HCT116 (cell line): ENCODE measurements around the gene MN1. TPM values are rescaled to one million over a fixed set of nuclear protein-coding genes. Genes with fewer than 3 reads are reported as not detected.

Experiments
- ATAC-seq: fragments of 200-7000 bp; cut with Tn5 transposase; 2 replicates; pipeline ENCODE4 v1.9.1; 2020; ENCODE audit warnings: mild to moderate bottlenecking, moderate library complexity
- BruUV-seq: library from RNA; stranded (reverse); fragments of 400-500 nt; replicated peaks from 2 replicates; lab custom pipeline; 2021; lab: Mats Ljungman, UMichigan
- CTCF ChIA-PET: fragments of 300-600 bp; sonication (Branson Sonifier 250); formaldehyde crosslinking; loops from one replicate; lab custom pipeline; 2021; ENCODE audit warnings: antibody characterized with exemption; lab: Charles Lee
- POLR2A ChIA-PET: fragments of 300-600, 350-600 bp; sonication (Branson Sonifier 250); formaldehyde crosslinking; loops from one replicate; lab custom pipeline; 2021; ENCODE audit warnings: antibody characterized with exemption; lab: Charles Lee
- RAD21 ChIA-PET, 2 experiments: fragments of 300-600 bp; sonication (Branson Sonifier 250); formaldehyde crosslinking; loops; one replicate each; lab custom pipeline; 2023; ENCODE audit warnings: low total read pairs in 2 of 2; ENCODE audit not compliant: uncharacterized antibody in 2 of 2, unreplicated experiment in 2 of 2, low non-redundant PET in 1 of 2; lab: Charles Lee
- DNase-seq: peaks from one replicate; pipeline ENCODE4 v3.0.0-alpha.2; 2010; ENCODE audit warnings: low read depth, low spot score
- H2AFZ ChIP-seq: fragments of 200-600 bp; shearing (Covaris generic), sonication (generic); 2 replicates; pipeline ENCODE4 v1.6.1; 2017; ENCODE audit warnings: low read depth, mixed run types, mixed read lengths, antibody characterized with exemption, low read length; ENCODE audit not compliant: poor library complexity, severe bottlenecking
- H3K27ac ChIP-seq: 2 replicates; pipeline ENCODE4 v1.5.1; 2012; ENCODE audit warnings: low read depth, low read length
- H3K27me3 ChIP-seq: fragments of 200-600 bp; sonication (generic); 2 replicates; pipeline ENCODE4 v1.6.1; 2016; ENCODE audit warnings: mixed run types, low read length, mixed read lengths; ENCODE audit not compliant: insufficient read depth
- H3K36me3 ChIP-seq, 2 experiments: fragments of 200-500 bp in 1 of 2; fragments of 200-600 bp in 1 of 2; sonication (Bioruptor generic) in 1 of 2; sonication (generic) in 1 of 2; 2 replicates each; pipeline versions ENCODE4 v1.5.1 to v1.6.1; 2014 to 2016; ENCODE audit warnings: low read length in 2 of 2, inconsistent platforms in 1 of 2, mixed read lengths in 1 of 2, mixed run types in 1 of 2; ENCODE audit not compliant: insufficient read depth in 2 of 2, control insufficient read depth in 1 of 2
- H3K4me1 ChIP-seq, 2 experiments: fragments of 200-600 bp in 1 of 2; sonication (generic) in 1 of 2; 2 replicates each; pipeline versions ENCODE4 v1.5.1 to v1.6.1; 2012 to 2017; ENCODE audit warnings: low read length in 2 of 2, inconsistent platforms in 1 of 2, mild to moderate bottlenecking in 1 of 2, mixed read lengths in 1 of 2, mixed run types in 1 of 2, moderate library complexity in 1 of 2; ENCODE audit not compliant: insufficient read depth in 2 of 2, control insufficient read depth in 1 of 2
- H3K4me2 ChIP-seq: fragments of 200-600 bp; sonication (generic); 2 replicates; pipeline ENCODE4 v1.6.1; 2017; ENCODE audit warnings: mixed run types, low read length, mixed read lengths
- H3K4me3 ChIP-seq, 2 experiments: fragments of 200-600 bp in 1 of 2; sonication (generic) in 1 of 2; replicated peaks in 1 of 2; 2 replicates each; pipeline ENCODE4 v1.5.1; 2011 to 2016; ENCODE audit warnings: low read length in 2 of 2, control low read depth in 1 of 2, low read depth in 1 of 2, mild to moderate bottlenecking in 1 of 2, mixed read lengths in 1 of 2, mixed run types in 1 of 2
- H3K79me2 ChIP-seq: fragments of 200-600 bp; sonication (generic); 2 replicates; pipeline ENCODE4 v1.6.1; 2017; ENCODE audit warnings: mild to moderate bottlenecking, mixed run types, low read length, moderate library complexity, mixed read lengths; ENCODE audit not compliant: insufficient read depth
- H3K9ac ChIP-seq: fragments of 200-600 bp; sonication (generic); 2 replicates; pipeline ENCODE4 v1.6.1; 2016; ENCODE audit warnings: low read length, mixed read lengths
- H3K9me2 ChIP-seq: fragments of 200-600 bp; sonication (generic), shearing (Covaris generic); 2 replicates; pipeline ENCODE4 v1.6.1; 2017; ENCODE audit warnings: mixed run types, mild to moderate bottlenecking, moderate library complexity; ENCODE audit not compliant: insufficient read depth
- H3K9me3 ChIP-seq, 2 experiments: fragments of 200-500 bp in 1 of 2; fragments of 200-600 bp in 1 of 2; sonication (Bioruptor generic) in 1 of 2; sonication (generic) in 1 of 2; 2 replicates each; pipeline ENCODE4 v1.6.1; 2014 to 2017; ENCODE audit warnings: low read length in 2 of 2, mixed read lengths in 2 of 2, inconsistent platforms in 1 of 2, low read depth in 1 of 2, mild to moderate bottlenecking in 1 of 2, mixed run types in 1 of 2, moderate library complexity in 1 of 2; ENCODE audit not compliant: control insufficient read depth in 1 of 2, insufficient read depth in 1 of 2
- H4K20me1 ChIP-seq: fragments of 200-600 bp; sonication (generic), shearing (Covaris generic); 2 replicates; pipeline ENCODE4 v1.6.1; 2017; ENCODE audit warnings: mixed run types, mild to moderate bottlenecking, moderate library complexity; ENCODE audit not compliant: insufficient read depth
- CEBPB ChIP-seq: IDR thresholded peaks from 2 replicates; pipeline ENCODE4 v1.6.1; 2012; ENCODE audit warnings: low read depth
- EGR1 ChIP-seq: IDR thresholded peaks from 2 replicates; pipeline ENCODE4 v1.6.1; 2012; ENCODE audit warnings: low read depth
- ELF1 ChIP-seq: IDR thresholded peaks from 2 replicates; pipeline ENCODE4 v1.6.1; 2012; ENCODE audit warnings: low read depth, borderline replicate concordance
- JUND ChIP-seq: IDR thresholded peaks from 2 replicates; pipeline ENCODE4 v1.6.1; 2012
- MAX ChIP-seq: IDR thresholded peaks from 2 replicates; pipeline ENCODE4 v1.6.1; 2012
- SP1 ChIP-seq: IDR thresholded peaks from 2 replicates; pipeline ENCODE4 v1.6.1; 2012; ENCODE audit warnings: low read depth
- YY1 ChIP-seq: IDR thresholded peaks from 2 replicates; pipeline ENCODE4 v1.6.1; 2011; ENCODE audit warnings: low read length, low read depth, moderate library complexity, mild to moderate bottlenecking; ENCODE audit not compliant: insufficient replicate concordance; ENCODE audit errors: extremely low read depth
- ZBTB33 ChIP-seq: IDR thresholded peaks from 2 replicates; pipeline ENCODE4 v1.6.1; 2011; ENCODE audit warnings: mild to moderate bottlenecking, low read length, moderate library complexity; ENCODE audit not compliant: insufficient replicate concordance; ENCODE audit errors: extremely low read depth
- intact Hi-C: fragments of 100-400 bp; cut with micrococcal nuclease; formaldehyde crosslinking; loops from 2 replicates; pipeline ENCODE4 v1.10.0; 2022
- total RNA-seq: library from RNA; stranded (reverse); gene quantifications from one replicate; pipeline ENCODE4 v1.2.1, GENCODE V29; 2021; ENCODE audit not compliant: unreplicated experiment

Gene MN1
- total RNA-seq, 1 experiment from 2014 or later, result 2.9 TPM

GRCh38 chr22:27803841-27804415 lies 2.4 kb upstream of the MN1 start:
- RAD21 ChIA-PET, result interaction anchor here in 1 of 2 experiments (0.6 kb wide), 1 partner anchor 257 kb away, joined by 3 read pairs; no protein-coding TSS in a partner anchor
- CTCF ChIA-PET, result interaction anchor here (1.1 kb wide), 1 partner anchor 81 kb away, joined by 5 read pairs; no protein-coding TSS in a partner anchor
- no peaks in the 10 kb centered on the region for H4K20me1 ChIP-seq
- no peaks in the 10 kb centered on the region for H3K9me3 ChIP-seq
- H3K27ac ChIP-seq, result no peak overlapping the region
- no peaks in the 10 kb centered on the region for H3K9me2 ChIP-seq
- no peak overlapping the region for H3K4me2 ChIP-seq
- no TSS peak for BruUV-seq
- H3K9ac ChIP-seq, result no peak overlapping the region
- intact Hi-C loops, result loop anchor here (2.0 to 5.0 kb wide), 2 partner anchors 397 to 1047 kb away; no protein-coding TSS in a partner anchor
- no peak for TF ChIP-seq MAX
- TF ChIP-seq CEBPB, result no peak
- TF ChIP-seq ZBTB33, result no peak
- no peak for TF ChIP-seq EGR1
- TF ChIP-seq ELF1, result no peak
- no peak for TF ChIP-seq YY1
- TF ChIP-seq SP1, result no peak
- TF ChIP-seq JUND, result no peak
- DNase-seq (no peak), ATAC-seq (no peak)
- H3K4me1 ChIP-seq, result peaks cover 6 to 19% of the 10 kb centered on the region in 2 experiments; a peak in 2 of 4 replicates
- H3K36me3 ChIP-seq, result no peaks in the 10 kb centered on the region
- H2AFZ ChIP-seq, result peak overlapping the region; percentile 31
- H3K4me3 ChIP-seq, result no peak overlapping the region
- no peaks in the 10 kb centered on the region for H3K79me2 ChIP-seq
- POLR2A ChIA-PET, result no interaction called here
- H3K27me3 ChIP-seq, result no peaks in the 10 kb centered on the region
